HG03280 (cell line): ENCODE results near the gene FHIT.

ENCODE experiments used
- ATAC-seq: cut with Tn5 transposase; IDR thresholded peaks from one replicate; pipeline ENCODE4 v1.9.1; 2021; ENCODE audit warnings: mild to moderate bottlenecking, moderate library complexity; ENCODE audit not compliant: unreplicated experiment

FHIT gene

GRCh38 chr3:60384341-60384740, 866.9 kb downstream of the FHIT start:
- ATAC-seq = no peak

GRCh38 chr3:60383345-60383744, 867.9 kb downstream of the FHIT start:
- ATAC-seq = no peak

- no peak for ATAC-seq
Measured at GRCh38 chr3:60366486-60366885, 884.8 kb downstream of the FHIT start.

GRCh38 chr3:60365360-60365759, 885.9 kb downstream of the FHIT start:
- ATAC-seq = no peak

GRCh38 chr3:60364475-60364874, 886.8 kb downstream of the FHIT start:
- ATAC-seq = no peak

- no peak for ATAC-seq
Measured at GRCh38 chr3:60363817-60364216, 887.4 kb downstream of the FHIT start.

- no peak for ATAC-seq
Measured at GRCh38 chr3:60355825-60356224, 895.4 kb downstream of the FHIT start.

GRCh38 chr3:60351481-60351880, 899.8 kb downstream of the FHIT start:
- ATAC-seq = no peak

- no peak for ATAC-seq
Measured at GRCh38 chr3:60344340-60344739, 906.9 kb downstream of the FHIT start.

- no peak for ATAC-seq
Measured at GRCh38 chr3:60343831-60344230, 907.4 kb downstream of the FHIT start.

- ATAC-seq = no peak
Measured at GRCh38 chr3:60339304-60339703, 911.9 kb downstream of the FHIT start.

GRCh38 chr3:60337421-60337820, 913.8 kb downstream of the FHIT start:
- no peak for ATAC-seq

- no peak for ATAC-seq
Measured at GRCh38 chr3:60336061-60336460, 915.2 kb downstream of the FHIT start.

- ATAC-seq = no peak
Measured at GRCh38 chr3:60333710-60334109, 917.5 kb downstream of the FHIT start.

GRCh38 chr3:60330107-60330506, 921.1 kb downstream of the FHIT start:
- ATAC-seq = no peak

- ATAC-seq = no peak
Measured at GRCh38 chr3:60325610-60326170, 925.6 kb downstream of the FHIT start.

- ATAC-seq = no peak
Measured at GRCh38 chr3:60323651-60324050, 927.6 kb downstream of the FHIT start.

- no peak for ATAC-seq
Measured at GRCh38 chr3:60323180-60323579, 928.1 kb downstream of the FHIT start.

- no peak for ATAC-seq
Measured at GRCh38 chr3:60322298-60322856, 928.9 kb downstream of the FHIT start.

- ATAC-seq = no peak
Measured at GRCh38 chr3:60319179-60319858, 931.9 kb downstream of the FHIT start.

- ATAC-seq = no peak
Measured at GRCh38 chr3:60316121-60316797, 935.0 kb downstream of the FHIT start.

GRCh38 chr3:60313951-60314461, 937.2 kb downstream of the FHIT start:
- ATAC-seq = no peak
